H9 (cell line): Measurements from ENCODE around the gene CAMTA1. TPM values are rescaled to one million over a fixed set of nuclear protein-coding genes. Genes with fewer than 3 reads are reported as not detected.

Experiments
- DNase-seq: peaks from one replicate; pipeline ENCODE4 v3.0.0-alpha.2; 2017
- H2AFZ ChIP-seq: one replicate; pipeline ENCODE4 v1.6.1; 2013; ENCODE audit warnings: mild to moderate bottlenecking, low read length, control low read depth, moderate library complexity
- H2AK5ac ChIP-seq: 2 replicates; pipeline ENCODE4 v1.6.1; 2013; ENCODE audit warnings: low read length, control low read depth, mixed read lengths; ENCODE audit not compliant: insufficient read length
- H2BK120ac ChIP-seq: one replicate; pipeline ENCODE4 v1.6.1; 2013; ENCODE audit warnings: low read depth, mild to moderate bottlenecking, low read length, control low read depth, inconsistent platforms; ENCODE audit not compliant: poor library complexity, severe bottlenecking
- H2BK12ac ChIP-seq: 2 replicates; pipeline ENCODE4 v1.6.1; 2013; ENCODE audit warnings: low read length, control low read depth, mixed read lengths, low read depth; ENCODE audit not compliant: insufficient read length
- H2BK15ac ChIP-seq: 2 replicates; pipeline ENCODE4 v1.6.1; 2013; ENCODE audit warnings: low read depth, low read length, control low read depth
- H2BK20ac ChIP-seq: one replicate; pipeline ENCODE4 v1.6.1; 2013; ENCODE audit warnings: low read depth, mild to moderate bottlenecking, low read length, control low read depth, inconsistent platforms; ENCODE audit not compliant: poor library complexity, severe bottlenecking
- H2BK5ac ChIP-seq: 2 replicates; pipeline ENCODE4 v1.6.1; 2013; ENCODE audit warnings: low read length, control low read depth, mixed read lengths; ENCODE audit not compliant: insufficient read length
- H3K14ac ChIP-seq: 2 replicates; pipeline ENCODE4 v1.6.1; 2013; ENCODE audit warnings: low read length, control low read depth; ENCODE audit not compliant: insufficient read depth
- H3K18ac ChIP-seq: 2 replicates; pipeline ENCODE4 v1.6.1; 2013; ENCODE audit warnings: low read depth, mild to moderate bottlenecking, mixed read lengths, low read length, control low read depth; ENCODE audit not compliant: insufficient read length
- H3K23ac ChIP-seq: 2 replicates; pipeline ENCODE4 v1.6.1; 2013; ENCODE audit warnings: low read length, control low read depth, mixed read lengths, low read depth; ENCODE audit not compliant: insufficient read length
- H3K23me2 ChIP-seq: 2 replicates; pipeline ENCODE4 v1.6.1; 2013; ENCODE audit warnings: low read depth, mild to moderate bottlenecking, mixed read lengths, low read length, control low read depth; ENCODE audit not compliant: insufficient read length, poor library complexity, severe bottlenecking
- H3K27ac ChIP-seq: 2 replicates; pipeline ENCODE4 v1.5.1; 2013; ENCODE audit warnings: low read length, control low read depth, mixed read lengths, low read depth; ENCODE audit not compliant: insufficient read length
- H3K27me3 ChIP-seq: 2 replicates; pipeline ENCODE4 v1.6.1; 2013; ENCODE audit warnings: low read length, control low read depth, inconsistent platforms; ENCODE audit not compliant: insufficient read depth
- H3K4ac ChIP-seq: 2 replicates; pipeline ENCODE4 v1.6.1; 2013; ENCODE audit warnings: low read depth, mild to moderate bottlenecking, control low read depth, inconsistent platforms, low read length, moderate library complexity
- H3K4me1 ChIP-seq: 2 replicates; pipeline ENCODE4 v1.6.1; 2013; ENCODE audit warnings: low read length, control low read depth, inconsistent platforms; ENCODE audit not compliant: insufficient read depth
- H3K4me2 ChIP-seq: 2 replicates; pipeline ENCODE4 v1.6.1; 2013; ENCODE audit warnings: low read length, control low read depth, mixed read lengths; ENCODE audit not compliant: insufficient read length, insufficient read depth
- H3K56ac ChIP-seq: 2 replicates; pipeline ENCODE4 v1.6.1; 2013; ENCODE audit warnings: low read depth, mild to moderate bottlenecking, mixed read lengths, low read length, control low read depth; ENCODE audit not compliant: insufficient read length
- H3K79me1 ChIP-seq: 2 replicates; pipeline ENCODE4 v1.6.1; 2013; ENCODE audit warnings: low read depth, mild to moderate bottlenecking, moderate library complexity, low read length, control low read depth, inconsistent platforms; ENCODE audit not compliant: insufficient read depth, poor library complexity, severe bottlenecking
- H3K79me2 ChIP-seq: 2 replicates; pipeline ENCODE4 v1.6.1; 2013; ENCODE audit warnings: low read length, control low read depth, inconsistent platforms; ENCODE audit not compliant: insufficient read depth
- H3K9ac ChIP-seq: 2 replicates; pipeline ENCODE4 v1.6.1; 2013; ENCODE audit warnings: low read length, control low read depth, mixed read lengths; ENCODE audit not compliant: insufficient read length; ENCODE audit errors: extremely low read depth
- H3K9me3 ChIP-seq: one replicate; pipeline ENCODE4 v1.6.1; 2013; ENCODE audit warnings: low read depth, low read length, inconsistent platforms; ENCODE audit not compliant: control insufficient read depth
- H3T11ph ChIP-seq: one replicate; pipeline ENCODE4 v1.6.1; 2013; ENCODE audit warnings: mild to moderate bottlenecking, low read length, control low read depth, inconsistent platforms
- H4K20me1 ChIP-seq: one replicate; pipeline ENCODE4 v1.6.1; 2013; ENCODE audit not compliant: control insufficient read depth, insufficient read length, insufficient read depth
- H4K5ac ChIP-seq: 2 replicates; pipeline ENCODE4 v1.6.1; 2013; ENCODE audit warnings: low read depth, mild to moderate bottlenecking, mixed read lengths, low read length, control low read depth; ENCODE audit not compliant: insufficient read length
- H4K8ac ChIP-seq: replicated peaks from 2 replicates; pipeline ENCODE4 v1.6.1; 2013; ENCODE audit warnings: low read length, control low read depth, mixed read lengths, low read depth; ENCODE audit not compliant: insufficient read length
- H4K91ac ChIP-seq: 2 replicates; pipeline ENCODE4 v1.6.1; 2013; ENCODE audit warnings: low read depth, mild to moderate bottlenecking, moderate library complexity, mixed read lengths, low read length, control low read depth; ENCODE audit not compliant: insufficient read length
- H3K27ac Mint-ChIP-seq, 3 experiments: 2 replicates in 2 of 3; 3 replicates in 1 of 3; pipeline ENCODE4 v1.8.0; 2020 to 2021; ENCODE audit warnings: mixed read lengths in 3 of 3, mild to moderate bottlenecking in 1 of 3, moderate library complexity in 1 of 3
- H3K27me3 Mint-ChIP-seq: 2 replicates; pipeline ENCODE4 v1.8.0; 2021; ENCODE audit warnings: low read depth, mild to moderate bottlenecking, moderate library complexity, mixed read lengths
- H3K36me3 Mint-ChIP-seq, 3 experiments: 2 replicates in 2 of 3; 3 replicates in 1 of 3; pipeline ENCODE4 v1.8.0; 2020 to 2021; ENCODE audit warnings: low read depth in 3 of 3, mixed read lengths in 3 of 3; ENCODE audit not compliant: insufficient read depth in 1 of 3
- H3K4me1 Mint-ChIP-seq, 2 experiments: 2 replicates each; pipeline ENCODE4 v1.8.0; 2020; ENCODE audit warnings: mixed read lengths in 2 of 2
- H3K4me3 Mint-ChIP-seq, 2 experiments: 2 replicates in 1 of 2; 3 replicates in 1 of 2; pipeline ENCODE4 v1.8.0; 2020 to 2021; ENCODE audit warnings: mild to moderate bottlenecking in 2 of 2, mixed read lengths in 2 of 2, moderate library complexity in 1 of 2
- H3K9me3 Mint-ChIP-seq, 2 experiments: 2 replicates in 1 of 2; 3 replicates in 1 of 2; pipeline ENCODE4 v1.8.0; 2020; ENCODE audit warnings: mild to moderate bottlenecking in 2 of 2, mixed read lengths in 2 of 2, moderate library complexity in 1 of 2
- CTCF ChIP-seq: fragments of 200-600 bp; sonication (generic); conservative IDR thresholded peaks from 3 replicates; pipeline ENCODE4 v1.8.0; 2021; ENCODE audit warnings: antibody characterized with exemption, mild to moderate bottlenecking
- WGBS: extraction: QIAGEN DNeasy Blood & Tissue Kit; methylation state at CpG from one replicate; pipeline ENCODE4 v1.1.7; 2013; ENCODE audit warnings: missing lambda C conversion rate, low lambda C conversion rate, mixed read lengths; ENCODE audit not compliant: insufficient read length; ENCODE audit errors: extremely low coverage; 5-methylcytosine and 5-hydroxymethylcytosine counted together
- total RNA-seq: library from RNA; stranded (reverse); gene quantifications from 2 replicates; pipeline ENCODE4 v1.2.1, GENCODE V29; 2021

Gene CAMTA1
- total RNA-seq, 1 experiment from 2014 or later = 115 TPM

DNA sequence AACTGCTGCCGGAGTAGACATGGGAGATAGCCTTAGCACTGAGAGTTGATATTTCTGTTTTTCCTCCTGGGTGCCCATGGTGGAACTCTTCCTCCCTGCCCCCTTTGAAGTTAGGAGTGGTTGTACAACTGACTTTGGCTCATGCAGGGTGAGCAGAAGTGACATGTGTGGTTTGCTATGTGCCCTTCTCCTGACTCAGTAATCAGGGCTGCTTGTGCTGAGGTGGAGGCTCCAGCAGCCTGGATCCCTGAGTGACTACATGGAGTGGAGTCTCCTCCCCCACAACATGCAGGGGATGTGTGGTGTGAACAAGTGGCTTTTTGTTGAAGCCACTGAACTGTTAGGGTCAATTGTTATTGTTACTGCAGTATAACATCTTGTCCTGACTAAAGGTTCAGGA lies 261.6 kb downstream of the CAMTA1 start:
- no peak for TF ChIP-seq CTCF
- no peaks in the 10 kb centered on the region for H3K23me2 ChIP-seq

More for the DNA sequence above, 261.6 kb downstream of the CAMTA1 start:
- Histone ChIP-seq H2BK120ac (no peak overlapping the region), H3K4ac (no peak overlapping the region), H4K8ac (no peak overlapping the region), H3K56ac (no peak overlapping the region), H4K5ac (no peak overlapping the region), H3K4me2 (no peak overlapping the region), H3K14ac (no peak overlapping the region), H2BK5ac (no peak overlapping the region), H2BK15ac (no peak overlapping the region), H3K79me1 (no peaks in the 10 kb centered on the region), H4K20me1 (no peaks in the 10 kb centered on the region), H3K18ac (no peak overlapping the region), H3K9ac (no peak overlapping the region), H3K23ac (no peak overlapping the region), H3K9me3 (no peaks in the 10 kb centered on the region), H3K27me3 (no peaks in the 10 kb centered on the region), H3K79me2 (no peaks in the 10 kb centered on the region), H2AK5ac (no peak overlapping the region), H2BK20ac (no peak overlapping the region), H2BK12ac (no peak overlapping the region), H4K91ac (no peak overlapping the region), H3K27ac (no peak overlapping the region), H3K4me1 (no peaks in the 10 kb centered on the region), H3T11ph (no peak overlapping the region), H2AFZ (no peak overlapping the region)
- Mint-ChIP-seq H3K4me1 (peaks cover 23 to 44% of the 10 kb centered on the region in 2 experiments), H3K27me3 (peaks cover 3% of the 10 kb centered on the region; the same call in 1 of the 2 replicates), H3K4me3 (no peak overlapping the region), H3K27ac (no peak overlapping the region), H3K36me3 (no peaks in the 10 kb centered on the region), H3K9me3 (peaks cover 0 to 3% of the 10 kb centered on the region in 2 experiments; a peak in 2 of 5 replicates)
- peak; percentile 1 for DNase-seq
- no CpG with 5 or more reads among the region's 1 CpG for WGBS
